Neural progenitor cell (in vitro differentiated cells): ENCODE data around the gene FRMD5. TPM values are rescaled to one million over a fixed set of nuclear protein-coding genes. Genes with fewer than 3 reads are reported as not detected.

ENCODE experiments used
- DNase-seq: peaks from one replicate; pipeline ENCODE4 v3.0.0-alpha.2; 2016; ENCODE audit warnings: low spot score
- H2AFZ ChIP-seq: fragments of 200-600 bp; sonication (generic); replicated peaks from 2 replicates; pipeline ENCODE4 v1.6.1; 2016; ENCODE audit warnings: antibody characterized with exemption
- H3F3A ChIP-seq: fragments of 200-600 bp; sonication (generic); 2 replicates; pipeline ENCODE4 v1.6.1; 2016; ENCODE audit warnings: antibody characterized with exemption, low read depth
- H3K27ac ChIP-seq: fragments of 200-600 bp; sonication (generic); 2 replicates; pipeline ENCODE4 v1.5.1; 2016; ENCODE audit warnings: mild to moderate bottlenecking
- H3K27me3 ChIP-seq: fragments of 200-600 bp; sonication (generic); 2 replicates; pipeline ENCODE4 v1.6.1; 2016; ENCODE audit warnings: mild to moderate bottlenecking, moderate library complexity
- H3K36me3 ChIP-seq: fragments of 200-600 bp; sonication (generic); 2 replicates; pipeline ENCODE4 v1.5.1; 2016
- H3K4me1 ChIP-seq: fragments of 200-600 bp; sonication (generic); 2 replicates; pipeline ENCODE4 v1.6.1; 2016; ENCODE audit warnings: mixed run types
- H3K4me2 ChIP-seq: fragments of 200-600 bp; sonication (generic); 2 replicates; pipeline ENCODE4 v1.6.1; 2016
- H3K4me3 ChIP-seq: fragments of 200-600 bp; sonication (generic); 2 replicates; pipeline ENCODE4 v1.5.1; 2016
- H3K79me2 ChIP-seq: fragments of 200-600 bp; sonication (generic); 2 replicates; pipeline ENCODE4 v1.6.1; 2016; ENCODE audit warnings: low read depth
- H3K9ac ChIP-seq: fragments of 200-600 bp; sonication (generic); 2 replicates; pipeline ENCODE4 v1.6.1; 2016
- H3K9me3 ChIP-seq: fragments of 200-600 bp; sonication (generic); 2 replicates; pipeline ENCODE4 v1.5.1; 2016; ENCODE audit warnings: low read depth
- H4K20me1 ChIP-seq: fragments of 200-600 bp; sonication (generic); 2 replicates; pipeline ENCODE4 v1.6.1; 2016; ENCODE audit warnings: low read depth
- H3K27ac Mint-ChIP-seq: 3 replicates; pipeline ENCODE4 v1.8.0; 2021; ENCODE audit warnings: mixed read lengths
- H3K27me3 Mint-ChIP-seq: 2 replicates; pipeline ENCODE4 v1.8.0; 2022; ENCODE audit warnings: low read depth, mild to moderate bottlenecking, inconsistent platforms, moderate library complexity, mixed read lengths; ENCODE audit not compliant: insufficient read depth
- H3K36me3 Mint-ChIP-seq: 3 replicates; pipeline ENCODE4 v1.8.0; 2021; ENCODE audit warnings: mixed read lengths
- H3K4me1 Mint-ChIP-seq: 3 replicates; pipeline ENCODE4 v1.8.0; 2021; ENCODE audit warnings: mixed read lengths
- H3K4me3 Mint-ChIP-seq: 3 replicates; pipeline ENCODE4 v1.8.0; 2021; ENCODE audit warnings: mild to moderate bottlenecking, moderate library complexity, mixed read lengths
- H3K9me3 Mint-ChIP-seq: 3 replicates; pipeline ENCODE4 v1.8.0; 2020; ENCODE audit warnings: mixed read lengths
- CTCF ChIP-seq: fragments of 200-600 bp; sonication (generic); IDR thresholded peaks from 2 replicates; pipeline ENCODE4 v1.5.1; 2017; ENCODE audit warnings: antibody characterized with exemption, mild to moderate bottlenecking
- EZH2 ChIP-seq: fragments of 200-600 bp; sonication (generic); IDR thresholded peaks from 2 replicates; pipeline ENCODE4 v1.6.1; 2017; ENCODE audit warnings: antibody characterized with exemption, mild to moderate bottlenecking, moderate library complexity
- EZH2phosphoT487 ChIP-seq: fragments of 200-600 bp; sonication (generic); IDR thresholded peaks from 2 replicates; pipeline ENCODE4 v1.6.1; 2017; ENCODE audit warnings: antibody characterized with exemption
- total RNA-seq: library from RNA; depleted of rRNA; stranded (reverse); fragments of >200 nt; gene quantifications from 2 replicates; pipeline ENCODE4 v1.2.3, GENCODE V29; 2015; ENCODE audit warnings: low replicate concordance

Gene FRMD5
- total RNA-seq, 1 donor from 2014 or later: 10.1 TPM

DNA sequence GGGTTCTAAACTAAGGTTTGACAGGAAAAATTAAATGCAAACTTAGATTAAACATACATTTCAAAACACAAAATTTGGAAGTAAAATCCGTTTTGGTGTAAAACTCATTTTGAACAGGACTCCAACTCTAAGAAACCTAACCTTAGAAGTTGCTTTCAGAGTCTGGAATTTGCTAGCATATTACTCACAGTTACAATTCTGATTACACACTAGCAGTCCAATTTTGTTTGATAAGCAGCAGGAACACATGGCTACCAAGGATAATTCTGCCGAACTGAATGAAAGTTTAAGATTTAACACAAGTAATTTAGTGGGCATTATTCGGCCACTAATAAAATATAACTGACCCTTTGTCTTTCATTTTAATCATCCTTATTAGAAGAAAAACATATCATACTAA, 49.6 kb downstream of the FRMD5 start:
- Histone ChIP-seq H2AFZ (no peak overlapping the region), H3K79me2 (no peaks in the 10 kb centered on the region), H3K27me3 (no peaks in the 10 kb centered on the region)

DNA sequence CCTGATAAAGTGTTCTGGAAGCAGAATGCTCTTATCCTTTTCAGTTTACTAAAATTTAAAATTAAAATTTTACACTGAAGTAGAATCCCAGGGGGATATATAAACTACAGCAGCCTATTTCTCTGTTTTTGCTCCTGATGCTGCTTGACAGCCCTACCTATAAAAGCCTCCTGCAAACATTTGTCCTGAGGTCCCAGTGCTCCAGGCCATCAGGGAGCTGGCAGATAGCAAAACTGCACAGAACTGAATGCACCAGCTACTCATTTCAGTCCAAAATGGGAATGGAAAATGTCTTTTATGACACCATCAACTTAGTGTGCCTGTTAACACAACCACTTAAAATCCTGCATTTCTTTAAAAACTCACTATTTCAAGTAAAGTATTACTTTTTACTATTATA, 50.1 kb downstream of the FRMD5 start:
- no peaks in the 10 kb centered on the region for H4K20me1 ChIP-seq
- H3K36me3 Mint-ChIP-seq: no peaks in the 10 kb centered on the region
- H3K27ac Mint-ChIP-seq: no peak overlapping the region
- H3K27me3 Mint-ChIP-seq: peaks cover 4% of the 10 kb centered on the region
- no peak overlapping the region for H3K4me3 ChIP-seq
- H3K9me3 Mint-ChIP-seq: no peaks in the 10 kb centered on the region
- H3K4me1 ChIP-seq: no peaks in the 10 kb centered on the region
- H3K4me1 Mint-ChIP-seq: no peaks in the 10 kb centered on the region
- no peaks in the 10 kb centered on the region for H3K36me3 ChIP-seq
- peaks cover 4% of the 10 kb centered on the region for H3K9me3 ChIP-seq
- TF ChIP-seq EZH2 (no peak), EZH2phosphoT487 (no peak), CTCF (no peak)
- H3K27me3 ChIP-seq: no peaks in the 10 kb centered on the region
- no peak overlapping the region for H3K27ac ChIP-seq
- DNase-seq: no peak
- no peak overlapping the region for H2AFZ ChIP-seq
- no peaks in the 10 kb centered on the region for H3F3A ChIP-seq
- no peak overlapping the region for H3K4me2 ChIP-seq
- H3K9ac ChIP-seq: no peak overlapping the region
- no peak overlapping the region for H3K4me3 Mint-ChIP-seq
- H3K79me2 ChIP-seq: no peaks in the 10 kb centered on the region

More for the DNA sequence above, 49.6 kb downstream of the FRMD5 start:
- H3K9ac ChIP-seq: no peak overlapping the region
- H4K20me1 ChIP-seq: no peaks in the 10 kb centered on the region
- TF ChIP-seq EZH2phosphoT487 (no peak), CTCF (no peak), EZH2 (no peak)
- H3K36me3 ChIP-seq: no peaks in the 10 kb centered on the region
- H3K4me3 ChIP-seq: no peak overlapping the region
- H3K27ac Mint-ChIP-seq: no peak overlapping the region
- H3F3A ChIP-seq: no peaks in the 10 kb centered on the region
- H3K4me1 Mint-ChIP-seq: no peaks in the 10 kb centered on the region
- peaks cover 4% of the 10 kb centered on the region for H3K27me3 Mint-ChIP-seq
- no peak overlapping the region for H3K4me2 ChIP-seq
- H3K9me3 Mint-ChIP-seq: no peaks in the 10 kb centered on the region
- H3K9me3 ChIP-seq: peaks cover 4% of the 10 kb centered on the region
- no peaks in the 10 kb centered on the region for H3K36me3 Mint-ChIP-seq
- no peak overlapping the region for H3K27ac ChIP-seq
- no peaks in the 10 kb centered on the region for H3K4me1 ChIP-seq
- no peak overlapping the region for H3K4me3 Mint-ChIP-seq
- DNase-seq: no peak

GRCh38 chr15:44144184-44144583, 50.9 kb downstream of the FRMD5 start:
- Histone ChIP-seq H3K4me3 (no peak overlapping the region), H3F3A (no peaks in the 10 kb centered on the region), H3K4me2 (no peak overlapping the region), H2AFZ (no peak overlapping the region), H3K9ac (no peak overlapping the region), H3K79me2 (no peaks in the 10 kb centered on the region), H3K36me3 (no peaks in the 10 kb centered on the region), H3K4me1 (no peaks in the 10 kb centered on the region), H3K27me3 (no peaks in the 10 kb centered on the region), H4K20me1 (no peaks in the 10 kb centered on the region), H3K9me3 (no peaks in the 10 kb centered on the region), H3K27ac (no peak overlapping the region)
- Mint-ChIP-seq H3K27me3 (peaks cover 4% of the 10 kb centered on the region), H3K27ac (no peak overlapping the region), H3K9me3 (no peaks in the 10 kb centered on the region), H3K4me3 (no peak overlapping the region), H3K4me1 (no peaks in the 10 kb centered on the region), H3K36me3 (no peaks in the 10 kb centered on the region)
- TF ChIP-seq EZH2 (no peak), EZH2phosphoT487 (no peak), CTCF (no peak)
- DNase-seq: no peak
